Measurements from ENCODE around the gene KIF21B. TPM values are rescaled to one million over a fixed set of nuclear protein-coding genes. Genes with fewer than 3 reads are reported as not detected.

The KIF21B gene
- total RNA-seq, 4 donors from 2014 or later = 0.82 to 3.2 (median 2.1) TPM

DNA sequence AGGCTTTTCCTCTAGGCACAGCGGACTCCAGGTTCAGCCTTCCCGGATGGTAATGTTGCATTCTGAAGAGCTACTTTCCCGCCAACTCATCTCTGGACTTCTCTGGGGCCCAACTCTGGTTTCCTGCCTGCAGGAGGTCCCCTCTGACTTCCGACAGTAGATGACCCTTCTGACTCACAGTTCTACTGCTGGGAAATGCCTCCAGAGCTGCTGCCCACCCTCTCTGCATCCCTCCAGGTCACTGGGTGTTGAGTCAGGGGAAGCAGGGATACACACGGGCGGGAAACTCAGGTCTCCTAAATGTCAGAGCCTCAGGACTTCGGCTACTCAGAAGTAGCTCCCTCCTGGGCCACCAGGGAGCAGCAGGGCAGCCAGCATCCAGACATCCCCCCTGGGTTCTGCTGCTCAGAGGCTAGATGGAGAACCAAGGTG is 2.1 kb upstream of the KIF21B start:
- no peak for TF ChIP-seq CTCF (IDR thresholded peaks at IDR 0.05; ENCODE audit: low read depth)

GRCh38 chr1:201024625-201024998 is 1.1 kb upstream of the KIF21B start:
- no peak for TF ChIP-seq CTCF (IDR thresholded peaks at IDR 0.05; ENCODE audit: low read depth)

- TF ChIP-seq CTCF (IDR thresholded peaks at IDR 0.05; ENCODE audit: low read depth) = no peak
Observed at GRCh38 chr1:201023920-201024624, 558 bp upstream of the KIF21B start.

DNA sequence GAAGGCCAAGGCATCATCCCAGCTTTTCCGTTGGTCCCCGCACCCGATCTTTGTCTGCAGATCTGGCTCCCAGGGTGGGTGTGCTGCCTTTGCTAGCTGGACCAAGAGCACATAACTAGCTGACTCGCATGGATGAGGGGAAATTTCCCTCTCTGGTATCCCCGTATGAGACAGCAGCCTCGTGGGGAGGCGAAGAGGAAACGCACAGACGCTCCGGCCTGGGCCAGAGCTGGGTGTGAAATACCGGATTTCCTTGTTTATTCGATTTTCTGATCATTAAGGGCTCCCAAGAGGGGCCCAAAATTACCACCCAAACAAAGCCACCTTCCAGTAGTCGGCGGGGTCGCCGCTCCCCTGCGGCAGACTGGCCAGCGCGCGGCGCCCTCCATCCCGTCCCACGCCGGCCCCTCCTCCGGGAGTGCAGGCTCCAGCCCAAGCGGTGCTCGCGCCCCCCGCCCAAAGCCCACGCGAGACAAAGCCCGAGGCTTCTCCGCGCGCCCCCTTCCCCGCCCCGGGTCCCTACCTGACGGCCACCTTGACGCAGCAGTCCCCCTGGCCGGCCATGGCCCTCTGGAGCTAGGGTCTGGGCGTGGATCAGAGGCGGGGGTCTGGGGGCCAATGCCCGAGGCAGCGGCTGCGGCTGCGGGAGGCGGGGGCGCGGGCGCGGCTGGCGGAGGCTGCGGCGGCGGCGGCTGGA is 546 bp downstream of the KIF21B start:
- TF ChIP-seq CTCF (IDR thresholded peaks at IDR 0.05; ENCODE audit: low read depth) = no peak

DNA sequence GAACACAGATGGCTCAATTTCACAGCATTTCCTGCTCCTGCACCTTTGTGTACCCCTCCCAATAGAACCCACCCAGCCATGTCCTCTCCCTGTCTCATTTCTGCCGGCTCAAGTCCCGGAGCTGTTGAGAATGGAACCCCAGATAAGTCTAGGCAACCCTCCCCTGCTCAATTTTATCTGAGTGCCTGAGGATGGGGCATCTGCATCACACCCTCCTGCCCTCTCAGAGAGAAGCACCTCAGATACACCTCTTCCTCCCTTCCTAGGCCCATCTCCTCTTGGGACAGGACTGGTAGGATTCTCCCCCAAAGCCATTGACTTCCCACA is 1.1 kb downstream of the KIF21B start:
- no peak for TF ChIP-seq CTCF (IDR thresholded peaks at IDR 0.05; ENCODE audit: low read depth)

DNA sequence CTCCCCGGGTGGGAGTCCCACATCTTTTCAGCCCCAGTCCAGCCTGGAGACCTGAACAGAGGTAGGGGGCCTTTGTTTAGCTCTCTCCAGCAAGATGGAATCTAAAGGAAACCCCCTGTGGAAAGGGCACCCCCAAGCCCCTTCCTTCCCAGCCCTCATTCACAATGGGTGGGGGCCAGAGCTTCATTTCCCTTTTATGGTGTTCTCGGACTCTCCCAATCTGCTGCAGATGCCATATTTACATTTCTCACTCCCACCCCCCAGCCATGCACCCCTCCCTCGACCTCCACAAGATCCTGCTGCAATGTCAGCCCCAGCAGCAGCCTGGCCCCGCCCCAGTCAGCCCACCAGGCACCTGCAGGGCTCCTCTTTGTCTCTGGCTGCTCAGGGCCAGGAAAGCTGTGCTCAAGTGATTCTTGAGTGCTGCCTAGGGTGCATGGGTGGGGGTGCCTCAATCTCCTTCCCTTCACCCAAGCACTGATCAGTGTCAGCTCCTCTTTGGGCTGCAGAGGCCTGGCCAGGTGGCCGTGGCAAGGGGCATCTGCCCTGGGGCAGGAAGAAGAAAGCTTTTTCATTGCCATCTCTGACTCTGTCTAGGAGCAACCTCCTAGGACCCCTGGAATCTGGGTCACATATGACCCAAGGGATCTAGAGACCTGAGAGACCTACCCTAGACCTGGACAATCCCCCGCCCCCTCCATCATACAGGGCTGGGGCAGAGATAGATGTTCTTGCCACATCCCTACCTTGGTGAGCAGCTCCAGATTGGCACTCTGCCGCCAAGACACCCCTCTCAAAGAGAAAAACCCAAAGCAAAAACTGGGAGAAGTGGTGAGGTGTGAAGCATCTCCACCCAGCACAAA is 1.7 kb downstream of the KIF21B start:
- no peak for TF ChIP-seq CTCF (IDR thresholded peaks at IDR 0.05; ENCODE audit: low read depth)
